Osteoblast (primary cell): ENCODE results near the gene KIFBP. TPM values are rescaled to one million over a fixed set of nuclear protein-coding genes. Genes with fewer than 3 reads are reported as not detected.

ENCODE experiments used
- DNase-seq: peaks from one replicate; pipeline ENCODE4 v3.0.0; 2011; ENCODE audit warnings: low spot score, mixed read lengths; ENCODE audit not compliant: insufficient read length; ENCODE audit errors: missing footprints
- H2AFZ ChIP-seq: 2 replicates; pipeline ENCODE4 v1.6.0; 2011; ENCODE audit warnings: mild to moderate bottlenecking, low read length
- H3K27ac ChIP-seq: 2 replicates; pipeline ENCODE4 v1.5.1; 2011; ENCODE audit warnings: mild to moderate bottlenecking, low read depth, low read length, moderate library complexity
- H3K27me3 ChIP-seq: 2 replicates; pipeline ENCODE4 v1.6.0; 2012; ENCODE audit warnings: mild to moderate bottlenecking, control low read depth, inconsistent platforms, low read length, moderate library complexity; ENCODE audit not compliant: insufficient read depth
- H3K36me3 ChIP-seq: 2 replicates; pipeline ENCODE4 v1.5.1; 2011; ENCODE audit warnings: mild to moderate bottlenecking, low read length, control low read depth, moderate library complexity; ENCODE audit not compliant: insufficient read depth
- H3K4me1 ChIP-seq: 2 replicates; pipeline ENCODE4 v1.5.1; 2011; ENCODE audit warnings: mild to moderate bottlenecking, low read length, control low read depth, moderate library complexity; ENCODE audit not compliant: insufficient read depth
- H3K4me2 ChIP-seq: 2 replicates; pipeline ENCODE4 v1.6.0; 2011; ENCODE audit warnings: mild to moderate bottlenecking, low read length; ENCODE audit not compliant: insufficient read depth
- H3K4me3 ChIP-seq: fragments of 200-600 bp; sonication (generic); 3 replicates; pipeline ENCODE4 v1.5.1; 2012; ENCODE audit warnings: mild to moderate bottlenecking, low read length, inconsistent platforms; ENCODE audit not compliant: insufficient read depth
- H3K79me2 ChIP-seq: 2 replicates; pipeline ENCODE4 v1.6.0; 2012; ENCODE audit warnings: mild to moderate bottlenecking, low read length, control low read depth, inconsistent platforms; ENCODE audit not compliant: insufficient read depth
- H3K9me3 ChIP-seq: 2 replicates; pipeline ENCODE4 v1.5.1; 2011; ENCODE audit warnings: low read depth, low read length, control low read depth
- H4K20me1 ChIP-seq: 2 replicates; pipeline ENCODE4 v1.6.0; 2012; ENCODE audit warnings: mild to moderate bottlenecking, low read length, control low read depth; ENCODE audit not compliant: insufficient read depth
- CTCF ChIP-seq: IDR thresholded peaks from 2 replicates; pipeline ENCODE4 v1.5.1; 2011; ENCODE audit warnings: mild to moderate bottlenecking, low read depth, low read length, moderate library complexity; ENCODE audit errors: extremely low read depth
- total RNA-seq: library from RNA; depleted of rRNA; stranded (reverse); fragments of >200 nt; gene quantifications from 2 replicates; pipeline ENCODE4 v1.2.3, GENCODE V29; 2012

The KIFBP gene
- total RNA-seq, 1 donor = 30.8 TPM

- Histone ChIP-seq H3K36me3 (no peaks in the 10 kb centered on the region), H4K20me1 (no peaks in the 10 kb centered on the region), H3K27me3 (no peaks in the 10 kb centered on the region), H3K4me2 (no peak overlapping the region), H3K4me3 (no peak overlapping the region), H2AFZ (no peak overlapping the region), H3K9me3 (no peaks in the 10 kb centered on the region), H3K4me1 (no peaks in the 10 kb centered on the region), H3K79me2 (no peaks in the 10 kb centered on the region), H3K27ac (no peak overlapping the region)
- no peak for DNase-seq
- no peak for TF ChIP-seq CTCF
These were observed 58.7 kb downstream of the KIFBP start for GRCh38 chr10:69047111-69047832.

- Histone ChIP-seq H2AFZ (peak overlapping the region; percentile 25), H3K79me2 (no peaks in the 10 kb centered on the region), H3K4me3 (no peak overlapping the region), H3K4me1 (no peaks in the 10 kb centered on the region), H3K27ac (no peak overlapping the region), H3K9me3 (no peaks in the 10 kb centered on the region), H3K4me2 (no peak overlapping the region), H3K27me3 (no peaks in the 10 kb centered on the region), H4K20me1 (no peaks in the 10 kb centered on the region), H3K36me3 (no peaks in the 10 kb centered on the region)
- DNase-seq = peak; percentile 79
- TF ChIP-seq CTCF = no peak
These were observed 59.5 kb downstream of the KIFBP start for GRCh38 chr10:69048103-69048502.

- Histone ChIP-seq H3K79me2 (no peaks in the 10 kb centered on the region), H3K9me3 (no peaks in the 10 kb centered on the region), H4K20me1 (no peaks in the 10 kb centered on the region), H2AFZ (no peak overlapping the region), H3K4me3 (no peak overlapping the region), H3K27me3 (no peaks in the 10 kb centered on the region), H3K4me2 (no peak overlapping the region), H3K27ac (no peak overlapping the region), H3K36me3 (no peaks in the 10 kb centered on the region), H3K4me1 (no peaks in the 10 kb centered on the region)
- TF ChIP-seq CTCF = no peak
- DNase-seq = no peak
These were observed 61.0 kb downstream of the KIFBP start for GRCh38 chr10:69049566-69049961.

- Histone ChIP-seq H4K20me1 (no peaks in the 10 kb centered on the region), H2AFZ (no peak overlapping the region), H3K9me3 (no peaks in the 10 kb centered on the region), H3K4me2 (no peak overlapping the region), H3K79me2 (no peaks in the 10 kb centered on the region), H3K27ac (no peak overlapping the region), H3K4me1 (peaks cover 4% of the 10 kb centered on the region), H3K36me3 (no peaks in the 10 kb centered on the region), H3K4me3 (no peak overlapping the region), H3K27me3 (no peaks in the 10 kb centered on the region)
- peak; percentile 74 for DNase-seq
- no peak for TF ChIP-seq CTCF
These were observed 62.7 kb downstream of the KIFBP start for GRCh38 chr10:69051303-69051702.
